Nephron (organoid): ENCODE data around the gene CLMN.
"Not testable (repeated sequence)": the region's sequence is repeated elsewhere in the genome, so short reads cannot be mapped to it uniquely, and the experiment has no call there.

Source experiments
- H3K27ac Mint-ChIP-seq, 3 experiments: 2 replicates each; pipeline ENCODE4 v1.8.0; 2020; ENCODE audit warnings: mixed read lengths in 3 of 3, mild to moderate bottlenecking in 2 of 3, moderate library complexity in 1 of 3
- H3K27me3 Mint-ChIP-seq: 2 replicates; pipeline ENCODE4 v1.8.0; 2021; ENCODE audit warnings: low read depth, mild to moderate bottlenecking, moderate library complexity, mixed read lengths
- H3K36me3 Mint-ChIP-seq: 2 replicates; pipeline ENCODE4 v1.8.0; 2020; ENCODE audit warnings: low read depth, mixed read lengths
- H3K4me1 Mint-ChIP-seq: 2 replicates; pipeline ENCODE4 v1.8.0; 2020; ENCODE audit warnings: mixed read lengths
- H3K4me3 Mint-ChIP-seq, 3 experiments: 2 replicates each; pipeline ENCODE4 v1.8.0; 2020; ENCODE audit warnings: mild to moderate bottlenecking in 3 of 3, mixed read lengths in 3 of 3, moderate library complexity in 2 of 3
- H3K9me3 Mint-ChIP-seq: 2 replicates; pipeline ENCODE4 v1.8.0; 2020; ENCODE audit warnings: mixed read lengths
- TF ChIP-seq, protein P1 (sequence below), 3 experiments: fragments of 200-600 bp; sonication (generic); IDR thresholded peaks; one replicate each; pipeline ENCODE4 v1.5.0; 2021; ENCODE audit warnings: antibody characterized with exemption in 3 of 3; ENCODE audit not compliant: unreplicated experiment in 3 of 3

CLMN gene

DNA sequence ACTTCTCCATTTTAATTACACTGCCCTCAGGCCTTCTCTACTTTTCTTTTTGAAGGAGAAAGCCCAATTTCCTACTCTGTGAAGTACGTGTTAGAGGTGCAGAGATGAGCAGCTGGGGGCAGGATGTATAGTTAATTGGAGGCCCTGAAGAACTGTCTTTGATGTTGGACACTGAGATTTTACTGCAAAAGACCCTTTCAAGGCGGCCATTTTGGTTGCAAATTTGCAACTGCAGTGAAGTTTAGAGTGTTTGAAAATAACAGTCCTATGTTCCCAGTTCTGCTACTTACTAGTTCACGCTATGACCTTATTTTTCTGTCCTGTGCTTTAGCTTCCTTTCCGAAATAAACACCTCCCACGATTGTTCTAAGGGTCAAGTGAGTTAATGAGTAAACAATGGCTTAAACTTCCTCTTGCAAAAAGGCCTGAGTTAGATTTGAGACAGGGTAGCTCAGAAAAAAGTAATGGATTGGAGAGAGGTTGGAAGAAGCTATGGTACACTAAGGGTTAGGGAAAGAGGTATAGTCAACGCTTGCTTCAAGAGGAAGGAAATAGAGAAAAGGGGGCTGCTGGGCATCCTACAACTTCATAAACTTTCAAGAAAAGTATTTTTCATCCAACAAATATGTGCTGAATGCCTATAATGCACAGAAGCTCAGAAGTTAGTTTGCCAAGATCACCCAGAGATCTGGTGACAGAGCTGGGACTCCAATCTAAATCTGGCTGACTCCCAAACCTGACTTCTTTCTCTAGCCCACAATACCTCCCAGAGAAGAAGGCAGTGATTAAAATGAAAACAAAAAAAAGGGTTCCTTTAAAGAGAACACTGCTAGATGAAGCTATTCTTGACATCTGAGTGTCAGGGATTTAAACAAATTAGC lies 135.9 kb downstream of the CLMN start:
- peak overlapping the region; percentile 69 to 79 (median 71) for H3K27ac Mint-ChIP-seq
- H3K4me3 Mint-ChIP-seq = no peak overlapping the region
- H3K4me1 Mint-ChIP-seq = peaks cover 70% of the 10 kb centered on the region
- peaks cover 12% of the 10 kb centered on the region for H3K9me3 Mint-ChIP-seq
- TF ChIP-seq, protein P1, sequence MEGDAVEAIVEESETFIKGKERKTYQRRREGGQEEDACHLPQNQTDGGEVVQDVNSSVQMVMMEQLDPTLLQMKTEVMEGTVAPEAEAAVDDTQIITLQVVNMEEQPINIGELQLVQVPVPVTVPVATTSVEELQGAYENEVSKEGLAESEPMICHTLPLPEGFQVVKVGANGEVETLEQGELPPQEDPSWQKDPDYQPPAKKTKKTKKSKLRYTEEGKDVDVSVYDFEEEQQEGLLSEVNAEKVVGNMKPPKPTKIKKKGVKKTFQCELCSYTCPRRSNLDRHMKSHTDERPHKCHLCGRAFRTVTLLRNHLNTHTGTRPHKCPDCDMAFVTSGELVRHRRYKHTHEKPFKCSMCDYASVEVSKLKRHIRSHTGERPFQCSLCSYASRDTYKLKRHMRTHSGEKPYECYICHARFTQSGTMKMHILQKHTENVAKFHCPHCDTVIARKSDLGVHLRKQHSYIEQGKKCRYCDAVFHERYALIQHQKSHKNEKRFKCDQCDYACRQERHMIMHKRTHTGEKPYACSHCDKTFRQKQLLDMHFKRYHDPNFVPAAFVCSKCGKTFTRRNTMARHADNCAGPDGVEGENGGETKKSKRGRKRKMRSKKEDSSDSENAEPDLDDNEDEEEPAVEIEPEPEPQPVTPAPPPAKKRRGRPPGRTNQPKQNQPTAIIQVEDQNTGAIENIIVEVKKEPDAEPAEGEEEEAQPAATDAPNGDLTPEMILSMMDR (IDR thresholded peaks at IDR 0.05; ENCODE audit: unreplicated experiment in 3 of 3) = no peak
- peaks cover 35% of the 10 kb centered on the region for H3K36me3 Mint-ChIP-seq
- peaks cover 3% of the 10 kb centered on the region for H3K27me3 Mint-ChIP-seq

DNA sequence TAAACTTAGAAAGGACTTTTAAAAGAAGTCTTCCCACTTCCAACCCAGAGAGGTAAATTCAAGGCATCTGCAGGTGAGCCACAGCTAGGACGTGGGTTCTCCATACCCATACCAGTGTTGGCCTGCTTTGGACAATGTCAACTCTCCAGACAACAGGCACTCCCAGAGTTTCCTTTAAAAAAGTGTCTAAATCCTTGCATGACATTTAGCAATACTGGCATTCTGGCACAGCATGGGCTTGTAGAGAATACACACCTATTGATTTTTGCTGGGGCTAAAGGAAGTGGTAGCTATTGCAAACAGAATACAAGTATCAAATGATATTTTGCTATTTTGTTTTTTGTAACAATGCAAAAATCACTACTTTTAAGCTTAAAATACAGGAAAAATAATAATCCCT lies 136.6 kb downstream of the CLMN start:
- no peak overlapping the region for H3K4me3 Mint-ChIP-seq
- peaks cover 7% of the 10 kb centered on the region for H3K9me3 Mint-ChIP-seq
- peaks cover 28% of the 10 kb centered on the region for H3K36me3 Mint-ChIP-seq
- TF ChIP-seq, protein P1 (IDR thresholded peaks at IDR 0.05; ENCODE audit: unreplicated experiment in 3 of 3) = no peak
- H3K27ac Mint-ChIP-seq = no peak overlapping the region
- H3K27me3 Mint-ChIP-seq = peaks cover 3% of the 10 kb centered on the region
- H3K4me1 Mint-ChIP-seq = peaks cover 63% of the 10 kb centered on the region

DNA sequence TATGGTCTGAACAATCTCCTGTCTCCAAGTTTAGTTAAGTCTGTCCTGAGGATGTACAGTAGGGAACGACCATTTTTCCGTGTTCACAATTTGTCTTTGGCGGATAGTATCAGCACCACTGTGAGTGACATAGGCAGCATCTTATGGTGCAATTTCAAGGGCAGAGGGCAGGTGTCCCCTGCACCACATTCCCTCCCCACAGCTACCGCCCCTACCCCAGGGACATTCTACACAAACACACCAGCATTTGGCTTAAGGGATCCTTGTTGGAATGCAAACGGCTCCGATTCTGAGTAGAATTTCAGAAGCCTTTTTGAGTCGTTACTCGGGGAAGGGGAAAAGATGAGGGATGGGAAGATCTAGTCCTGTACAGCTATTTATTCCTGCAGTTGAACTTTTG lies 137.3 kb downstream of the CLMN start:
- peaks cover 61% of the 10 kb centered on the region for H3K4me1 Mint-ChIP-seq
- peak overlapping the region in 2 of 3 experiments; percentile 24 to 32 for H3K27ac Mint-ChIP-seq
- TF ChIP-seq, protein P1 (IDR thresholded peaks at IDR 0.05; ENCODE audit: unreplicated experiment in 3 of 3) = no peak
- no peak overlapping the region for H3K4me3 Mint-ChIP-seq
- H3K36me3 Mint-ChIP-seq = peaks cover 23% of the 10 kb centered on the region
- peaks cover 5% of the 10 kb centered on the region for H3K9me3 Mint-ChIP-seq
- H3K27me3 Mint-ChIP-seq = peaks cover 3% of the 10 kb centered on the region

DNA sequence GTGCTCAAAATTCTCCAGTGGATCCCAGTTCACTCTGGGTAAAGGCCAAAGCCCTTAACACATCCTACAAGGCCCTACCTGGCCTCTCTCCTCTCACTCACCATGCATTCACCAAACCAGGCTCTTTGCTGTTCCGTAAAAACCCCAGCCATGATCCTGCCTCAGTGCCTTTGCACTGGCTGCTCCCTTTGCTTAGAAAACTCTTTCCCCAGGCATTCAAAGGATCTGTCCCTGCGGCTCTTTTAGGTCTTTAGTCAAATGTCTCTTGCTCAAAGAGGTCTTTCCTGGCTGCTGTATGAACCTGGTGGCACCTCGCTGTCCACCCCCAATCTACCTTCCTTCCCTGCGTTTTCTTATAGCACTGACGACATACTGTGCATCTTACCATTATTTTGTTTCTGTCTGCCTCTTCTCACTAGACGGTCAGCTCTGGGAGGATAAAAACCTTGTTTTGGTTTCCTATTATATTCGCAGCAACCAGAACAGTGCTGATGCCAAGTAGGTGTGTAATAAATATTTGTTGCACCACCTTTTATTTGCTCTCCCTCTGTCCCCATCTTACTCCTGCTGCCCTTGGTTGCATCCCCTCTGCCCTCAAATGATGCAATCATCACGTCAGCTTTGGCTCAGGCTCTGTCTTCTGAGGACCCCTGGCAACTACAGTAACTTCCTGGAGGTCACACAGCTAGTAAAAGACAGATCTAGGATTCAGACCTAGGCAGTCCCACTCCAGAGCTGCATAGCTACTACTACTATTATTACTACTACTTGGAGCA lies 138.6 kb downstream of the CLMN start:
- Mint-ChIP-seq H3K27me3 (no peaks in the 10 kb centered on the region), H3K9me3 (no peaks in the 10 kb centered on the region), H3K4me1 (peaks cover 56% of the 10 kb centered on the region), H3K27ac (peak overlapping the region in 2 of 3 experiments; percentile 26 to 58), H3K4me3 (no peak overlapping the region), H3K36me3 (peaks cover 18% of the 10 kb centered on the region)
- TF ChIP-seq, protein P1 (IDR thresholded peaks at IDR 0.05; ENCODE audit: unreplicated experiment in 3 of 3) = no peak

DNA sequence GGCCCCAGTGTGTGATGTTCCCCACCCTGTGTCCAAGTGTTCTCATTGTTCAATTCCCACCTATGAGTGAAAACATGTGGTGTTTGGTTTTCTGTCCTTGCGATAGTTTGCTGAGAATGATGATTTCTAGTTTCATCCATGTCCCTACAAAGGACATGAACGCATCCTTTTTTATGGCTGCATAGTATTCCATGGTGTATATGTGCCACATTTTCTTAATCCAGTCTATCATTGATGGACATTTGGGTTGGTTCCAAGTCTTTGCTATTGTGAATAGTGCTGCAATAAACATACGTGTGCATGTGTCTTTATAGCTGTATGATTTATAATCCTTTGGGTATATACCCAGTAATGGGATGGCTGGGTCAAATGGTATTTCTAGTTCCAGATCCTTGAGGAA lies 144.0 kb downstream of the CLMN start:
- not testable (repeated sequence) for H3K27ac Mint-ChIP-seq, H3K4me3 Mint-ChIP-seq, H3K27me3 Mint-ChIP-seq, H3K9me3 Mint-ChIP-seq, H3K36me3 Mint-ChIP-seq
- H3K4me1 Mint-ChIP-seq = peaks cover 29% of the 10 kb centered on the region

DNA sequence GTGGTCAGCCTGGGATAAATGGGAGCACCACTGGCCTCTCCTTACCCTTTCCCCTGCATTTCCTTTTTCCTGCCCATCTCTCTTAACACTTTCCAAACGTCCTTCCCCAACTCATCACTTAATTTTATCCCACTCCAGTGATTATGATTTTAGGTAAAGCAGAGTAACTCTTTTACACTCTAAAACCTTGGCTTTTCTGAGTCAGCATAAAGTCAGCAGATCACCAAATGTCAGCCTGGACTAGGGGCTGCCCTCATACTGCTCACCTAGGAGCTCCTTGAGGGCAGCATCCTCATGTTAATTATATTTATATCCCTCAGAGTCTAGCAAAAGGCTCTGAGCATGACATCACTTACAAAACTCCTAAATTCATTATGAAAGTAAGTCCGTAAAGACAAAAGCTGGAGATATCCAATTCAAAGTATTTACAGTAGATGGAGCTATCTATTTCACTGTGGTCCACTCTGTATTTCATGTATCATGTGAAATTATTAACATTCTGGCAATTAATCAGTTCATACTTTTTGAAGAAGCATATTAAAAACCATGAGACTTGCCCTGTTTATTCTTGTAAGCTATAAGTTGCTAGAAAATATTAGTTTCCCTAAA lies 145.4 kb downstream of the CLMN start:
- Mint-ChIP-seq H3K27me3 (no peaks in the 10 kb centered on the region), H3K4me1 (peaks cover 16% of the 10 kb centered on the region), H3K27ac (peak overlapping the region in 2 of 3 experiments; percentile 68 to 69), H3K9me3 (no peaks in the 10 kb centered on the region), H3K36me3 (peaks cover under 1% of the 10 kb centered on the region), H3K4me3 (no peak overlapping the region)
- TF ChIP-seq, protein P1 (IDR thresholded peaks at IDR 0.05; ENCODE audit: unreplicated experiment in 3 of 3) = peak; percentile 24 to 32 (median 31)
